HG03060 (cell line): ENCODE results near the gene FAP.

Experiments used
- ATAC-seq: cut with Tn5 transposase; IDR thresholded peaks from one replicate; pipeline ENCODE4 v1.9.1; 2021; ENCODE audit warnings: low read depth, moderate number of reproducible peaks; ENCODE audit not compliant: unreplicated experiment

FAP gene

DNA sequence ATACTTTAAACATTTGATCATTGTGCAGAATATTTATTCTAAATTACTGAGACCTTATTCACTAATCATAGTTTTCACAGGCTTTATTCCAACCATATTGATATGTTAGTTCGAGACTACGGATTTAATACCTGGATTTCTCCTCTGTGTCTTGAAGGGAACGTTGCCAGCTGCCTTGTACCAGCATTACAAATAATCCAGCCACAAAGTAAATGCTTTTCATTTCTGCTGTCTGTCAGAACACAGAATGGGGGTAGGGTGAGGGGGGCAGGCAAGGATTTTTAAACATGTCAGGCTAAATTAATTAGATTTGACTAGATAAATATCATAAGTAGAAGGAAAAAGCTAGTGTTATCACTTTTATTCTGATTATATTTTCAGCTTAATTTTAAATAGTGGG, 94.3 kb downstream of the FAP start:
- no peak for ATAC-seq

DNA sequence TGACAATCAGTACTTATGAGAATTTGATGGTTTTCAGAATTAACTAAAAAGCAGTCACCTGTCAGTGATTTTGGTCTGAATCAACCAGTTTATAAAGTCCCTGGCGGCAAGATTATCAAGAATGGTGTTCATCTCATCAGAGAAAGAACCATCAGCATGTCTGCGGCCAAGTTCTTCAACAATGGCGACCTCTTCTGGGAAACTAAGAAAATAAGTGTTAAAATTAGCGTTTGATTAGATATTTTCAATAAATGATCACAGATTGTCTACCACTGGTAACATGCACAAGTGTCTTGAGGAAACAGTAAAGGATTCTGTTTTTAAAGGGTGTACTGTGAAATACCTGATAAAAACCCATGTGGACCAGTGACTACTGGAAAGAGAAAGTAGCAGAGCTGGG, 99.3 kb downstream of the FAP start:
- no peak for ATAC-seq

DNA sequence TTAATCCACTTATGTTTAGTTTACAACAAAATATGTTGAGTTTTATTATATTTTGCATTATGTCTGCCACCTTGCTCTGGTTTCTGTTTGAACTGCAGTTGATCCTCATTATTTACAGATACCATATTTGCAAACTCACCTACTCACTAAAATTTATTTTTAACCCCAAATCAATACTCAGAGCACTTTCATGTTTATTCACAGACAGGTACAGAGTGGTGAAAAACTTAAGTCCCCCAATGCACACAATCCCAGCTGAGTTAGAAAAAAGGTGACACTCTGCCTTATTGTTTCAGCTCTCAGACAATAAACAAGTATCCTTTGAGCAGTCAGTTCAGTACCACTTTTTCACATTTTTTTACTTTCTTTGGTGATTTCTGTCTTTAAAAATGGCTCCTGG, 104.9 kb downstream of the FAP start:
- ATAC-seq: no peak

DNA sequence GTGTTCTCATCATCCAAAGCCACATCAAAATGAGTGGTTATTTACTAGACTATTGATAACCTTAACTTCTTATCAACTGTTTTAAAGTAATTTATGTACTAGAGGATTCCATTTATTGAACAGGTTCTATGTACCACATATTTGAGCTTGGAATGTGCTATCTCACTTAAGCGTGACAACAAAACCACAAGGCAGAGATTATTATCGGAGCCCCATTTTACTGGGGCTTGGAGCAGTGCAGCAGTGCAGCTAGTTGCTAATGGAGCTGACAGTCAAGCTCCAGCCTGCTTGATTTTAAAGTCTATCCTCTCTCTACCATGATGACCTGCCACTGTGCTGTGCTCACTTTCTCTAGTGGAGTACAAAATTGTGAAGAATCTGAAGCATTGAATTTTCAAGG, 115.8 kb downstream of the FAP start:
- ATAC-seq: no peak

DNA sequence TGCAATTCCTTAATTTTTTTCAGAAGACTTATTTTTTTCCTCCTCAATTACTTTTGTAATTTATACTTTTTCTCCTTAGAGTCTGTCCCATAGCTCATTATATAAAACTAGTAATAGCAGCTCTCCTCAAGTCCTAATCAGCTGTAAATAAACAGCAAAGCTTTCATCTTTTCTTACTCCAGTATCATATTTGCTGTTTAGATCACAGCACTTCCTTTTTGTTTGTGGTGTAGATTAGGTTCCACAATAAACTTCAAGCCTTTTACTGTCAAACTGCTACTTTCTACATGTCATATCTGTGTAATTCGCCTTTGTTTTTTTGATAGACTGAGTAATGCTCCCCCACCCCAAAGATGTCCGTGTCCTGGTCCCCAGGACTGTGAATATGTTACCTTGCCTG, 116.7 kb downstream of the FAP start:
- ATAC-seq: peak; percentile 6

GRCh38 chr2:162126111-162126519, 117.1 kb downstream of the FAP start:
- peak; percentile 96 for ATAC-seq

GRCh38 chr2:162125138-162125537, 118.1 kb downstream of the FAP start:
- ATAC-seq: no peak

- ATAC-seq: no peak
These were observed 119.2 kb downstream of the FAP start for GRCh38 chr2:162123806-162124758.
